Measurements from ENCODE around the gene ROBO3. TPM values are rescaled to one million over a fixed set of nuclear protein-coding genes. Genes with fewer than 3 reads are reported as not detected.

Gene ROBO3
- 10 to 100 TPM; 26.2 to 27.2 TPM for total RNA-seq
- polyA plus RNA-seq (2013, experiment 1 of 2), result 16.0 TPM
- 8.7 TPM for polyA plus RNA-seq (2013, experiment 2 of 2)
- 2.5 to 39.9 (median 11.1) reads per million in 172 experiments for total RNA-seq

GRCh38 chr11:124865181-124865901 lies at the start of gene ROBO3:
Gene ROBO3 (plus strand): TSS chr11:124865432. CDS start chr11:124865578, 146 bp downstream.
- peaks cover 86 to 100% of the 10 kb centered on the region in 2 experiments for H3K27me3 ChIP-seq (ENCODE audit: control insufficient read depth in 1 of 2, insufficient read depth in 2 of 2, low read length in 2 of 2)
- no peak within 1 kb of the TSS for H3K27ac Mint-ChIP-seq
- no peaks in the 10 kb centered on the region for H3K9me3 Mint-ChIP-seq
- peak within 1 kb of the TSS; percentile 34 for H3K4me3 ChIP-seq (ENCODE audit: low read length)
- CTCF ChIA-PET, result interaction anchor here (0.8 to 2.8 kb wide), 5 partner anchors 11 to 196 kb away, joined by 3 to 27 read pairs (median 4); no protein-coding TSS in a partner anchor
- H3K4me1 Mint-ChIP-seq (ENCODE audit: low read depth), result peaks cover 58% of the 10 kb centered on the region
- H3K36me3 Mint-ChIP-seq (ENCODE audit: low read depth), result no peaks in the 10 kb centered on the region
- DNase-seq (no peak), ATAC-seq (ENCODE audit: poor library complexity) (no peak)
- TF ChIP-seq CTCF (IDR thresholded peaks at IDR 0.05), result no peak
- peaks cover 0 to 24% of the 10 kb centered on the region in 2 experiments for H3K9me3 ChIP-seq (ENCODE audit: control insufficient read depth in 1 of 2, insufficient read depth in 1 of 2, low read length in 2 of 2)
- no peak within 1 kb of the TSS for H3K4me3 Mint-ChIP-seq
- peaks cover 53% of the 10 kb centered on the region for H3K4me1 ChIP-seq (ENCODE audit: insufficient read depth, low read length)
- POLR2A ChIA-PET, result interaction anchor here (1.0 to 1.1 kb wide), 3 partner anchors 11 to 119 kb away, joined by 3 to 5 read pairs (median 3); no protein-coding TSS in a partner anchor
- intact Hi-C loops (cut with DNase I, micrococcal nuclease), result no loop called here
- no peaks in the 10 kb centered on the region for H3K36me3 ChIP-seq (ENCODE audit: insufficient read depth, low read length)
- peaks cover 96% of the 10 kb centered on the region for H3K27me3 Mint-ChIP-seq
- H3K27ac ChIP-seq (ENCODE audit: low read depth in 1 of 2, low read length in 2 of 2), result no peak within 1 kb of the TSS

GRCh38 chr11:124817036-124817435 lies 48.2 kb upstream of the ROBO3 start:
- Histone ChIP-seq H3K27me3 (ENCODE audit: control insufficient read depth in 1 of 2, insufficient read depth in 2 of 2, low read length in 2 of 2) (peaks cover 23 to 31% of the 10 kb centered on the region in 2 experiments), H3K9me3 (ENCODE audit: control insufficient read depth in 1 of 2, insufficient read depth in 1 of 2, low read length in 2 of 2) (no peaks in the 10 kb centered on the region), H3K36me3 (ENCODE audit: insufficient read depth, low read length) (no peaks in the 10 kb centered on the region), H3K4me1 (ENCODE audit: insufficient read depth, low read length) (no peaks in the 10 kb centered on the region), H3K4me3 (ENCODE audit: low read length) (no peak overlapping the region), H3K27ac (ENCODE audit: low read depth in 1 of 2, low read length in 2 of 2) (no peak overlapping the region)
- H3K27ac Mint-ChIP-seq, result no peak overlapping the region
- H3K4me1 Mint-ChIP-seq (ENCODE audit: low read depth), result no peaks in the 10 kb centered on the region
- POLR2A ChIA-PET, result no interaction called here
- peaks cover 81% of the 10 kb centered on the region for H3K27me3 Mint-ChIP-seq
- CTCF ChIA-PET, result no interaction called here
- H3K9me3 Mint-ChIP-seq, result no peaks in the 10 kb centered on the region
- no peaks in the 10 kb centered on the region for H3K36me3 Mint-ChIP-seq (ENCODE audit: low read depth)
- DNase-seq, result no peak
- TF ChIP-seq CTCF (IDR thresholded peaks at IDR 0.05), result no peak
- intact Hi-C loops (cut with DNase I, micrococcal nuclease), result no loop called here
- H3K4me3 Mint-ChIP-seq, result no peak overlapping the region
- ATAC-seq (ENCODE audit: poor library complexity), result no peak

DNA sequence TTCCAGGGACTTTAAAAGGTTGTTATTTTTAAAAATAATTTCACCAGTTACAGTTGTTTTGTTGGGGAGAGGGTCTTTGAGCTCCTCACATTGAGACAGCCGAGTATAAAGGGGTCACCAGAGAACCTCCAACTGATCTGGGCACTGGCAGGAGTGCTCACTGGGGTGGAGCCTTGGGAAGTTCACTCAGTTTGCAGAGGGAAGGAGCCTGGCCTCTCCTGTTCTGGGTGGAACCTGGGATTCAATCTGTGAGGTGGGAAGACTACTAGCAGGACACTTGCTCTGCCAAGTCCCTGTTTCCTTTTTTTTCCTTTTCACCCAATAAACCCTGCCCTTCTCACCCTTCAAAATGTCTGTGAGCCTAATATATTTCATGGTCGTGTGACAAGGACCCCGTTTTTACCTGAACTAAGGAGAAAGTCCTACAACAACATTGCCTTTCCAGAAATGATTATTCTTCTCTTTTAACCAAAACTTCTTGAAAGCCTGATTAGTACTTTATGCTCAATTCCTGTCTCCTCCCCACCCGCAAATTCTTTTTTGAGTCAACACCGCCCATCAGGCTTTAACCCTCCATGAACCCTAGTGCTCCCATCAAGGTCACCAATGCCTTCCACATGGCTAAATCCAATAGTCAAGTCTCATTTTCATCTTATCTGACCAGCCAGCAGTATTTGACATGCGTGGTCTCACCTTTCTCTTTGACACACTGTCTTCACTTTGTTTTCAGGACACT lies 43.1 kb upstream of the ROBO3 start:
- Mint-ChIP-seq H3K4me3 (no peak overlapping the region), H3K27ac (no peak overlapping the region), H3K4me1 (ENCODE audit: low read depth) (no peaks in the 10 kb centered on the region), H3K36me3 (ENCODE audit: low read depth) (no peaks in the 10 kb centered on the region), H3K27me3 (peaks cover 78% of the 10 kb centered on the region), H3K9me3 (no peaks in the 10 kb centered on the region)
- intact Hi-C loops (cut with DNase I, micrococcal nuclease), result no loop called here
- Histone ChIP-seq H3K27ac (ENCODE audit: low read depth in 1 of 2, low read length in 2 of 2) (no peak overlapping the region), H3K4me3 (ENCODE audit: low read length) (no peak overlapping the region), H3K4me1 (ENCODE audit: insufficient read depth, low read length) (no peaks in the 10 kb centered on the region), H3K9me3 (ENCODE audit: control insufficient read depth in 1 of 2, insufficient read depth in 1 of 2, low read length in 2 of 2) (no peaks in the 10 kb centered on the region), H3K36me3 (ENCODE audit: insufficient read depth, low read length) (no peaks in the 10 kb centered on the region), H3K27me3 (ENCODE audit: control insufficient read depth in 1 of 2, insufficient read depth in 2 of 2, low read length in 2 of 2) (peaks cover 6 to 34% of the 10 kb centered on the region in 2 experiments)
- ChIA-PET POLR2A (no interaction called here), CTCF (interaction anchor here (1.0 to 1.4 kb wide), 2 partner anchors 15 to 76 kb away, joined by 3 read pairs; no protein-coding TSS in a partner anchor)
- TF ChIP-seq CTCF (IDR thresholded peaks at IDR 0.05), result no peak
- ATAC-seq (ENCODE audit: poor library complexity) (no peak), DNase-seq (no peak)

Data from CD4-positive, alpha-beta T cell (primary cell).